OCI-LY7 (cell line): Measurements from ENCODE around the gene CPLX4. TPM values are rescaled to one million over a fixed set of nuclear protein-coding genes. Genes with fewer than 3 reads are reported as not detected.

Source experiments
- BruUV-seq: library from RNA; stranded (reverse); fragments of 400-500 nt; replicated peaks from 2 replicates; lab custom pipeline; 2021; lab: Mats Ljungman, UMichigan
- CTCF ChIA-PET: fragments of 300-600 bp; sonication (Branson Sonifier 250); formaldehyde crosslinking; loops from one replicate; lab custom pipeline; 2022; ENCODE audit warnings: antibody characterized with exemption; ENCODE audit not compliant: unreplicated experiment; lab: Charles Lee
- POLR2A ChIA-PET: fragments of 300-600 bp; sonication (Branson Sonifier 250); formaldehyde crosslinking; loops from one replicate; lab custom pipeline; 2022; ENCODE audit warnings: antibody characterized with exemption; lab: Charles Lee
- DNase-seq: peaks from one replicate; pipeline ENCODE4 v3.0.0-alpha.2; 2015; ENCODE audit warnings: low spot score
- H2AFZ ChIP-seq: fragments of 200-600 bp; sonication (generic), shearing (Covaris generic); 2 replicates; pipeline ENCODE4 v1.6.1; 2014; ENCODE audit warnings: mild to moderate bottlenecking, antibody characterized with exemption, low read length, moderate library complexity
- H3K27ac ChIP-seq: fragments of 200-600 bp; sonication (generic); 2 replicates; pipeline ENCODE4 v1.5.1; 2014; ENCODE audit warnings: mixed run types, low read depth, mild to moderate bottlenecking, moderate library complexity, low read length, inconsistent platforms; ENCODE audit not compliant: poor library complexity, severe bottlenecking
- H3K36me3 ChIP-seq: fragments of 200-600 bp; sonication (generic); 2 replicates; pipeline ENCODE4 v1.6.1; 2014; ENCODE audit warnings: mild to moderate bottlenecking, antibody characterized with exemption, low read length, moderate library complexity, mixed read lengths; ENCODE audit not compliant: insufficient read depth
- H3K4me1 ChIP-seq: fragments of 200-600 bp; sonication (generic); 2 replicates; pipeline ENCODE4 v1.5.1; 2014; ENCODE audit warnings: mild to moderate bottlenecking, low read length; ENCODE audit not compliant: insufficient read depth, poor library complexity, severe bottlenecking
- H3K4me2 ChIP-seq: fragments of 200-600 bp; sonication (generic); 2 replicates; pipeline ENCODE4 v1.6.1; 2014; ENCODE audit warnings: mild to moderate bottlenecking, low read length
- H3K4me3 ChIP-seq: fragments of 200-600 bp; sonication (generic); 2 replicates; pipeline ENCODE4 v1.5.1; 2014; ENCODE audit warnings: mild to moderate bottlenecking, low read depth, low read length; ENCODE audit not compliant: poor library complexity, severe bottlenecking
- H3K79me2 ChIP-seq: fragments of 200-600 bp; sonication (generic); 2 replicates; pipeline ENCODE4 v1.6.1; 2016; ENCODE audit warnings: low read depth, mild to moderate bottlenecking, low read length, moderate library complexity, mixed read lengths; ENCODE audit not compliant: insufficient read depth
- H3K9me2 ChIP-seq: fragments of 200-600 bp; sonication (generic); 2 replicates; pipeline ENCODE4 v1.6.1; 2016; ENCODE audit warnings: mild to moderate bottlenecking, low read length, mixed read lengths; ENCODE audit not compliant: insufficient read depth
- H3K9me3 ChIP-seq: fragments of 200-600 bp; sonication (generic); 2 replicates; pipeline ENCODE4 v1.6.1; 2014; ENCODE audit warnings: mild to moderate bottlenecking, mixed run types, low read length, mixed read lengths
- H4K20me1 ChIP-seq: fragments of 200-600 bp; sonication (generic); 2 replicates; pipeline ENCODE4 v1.6.1; 2014; ENCODE audit warnings: mild to moderate bottlenecking, antibody characterized with exemption, low read length, moderate library complexity, mixed read lengths; ENCODE audit not compliant: insufficient read depth
- EZH2phosphoT487 ChIP-seq: fragments of 200-600 bp; sonication (generic); IDR thresholded peaks from 2 replicates; pipeline ENCODE4 v1.6.1; 2018; ENCODE audit warnings: low read depth, borderline replicate concordance, mild to moderate bottlenecking, mixed run types, antibody characterized with exemption, low read length, moderate library complexity, mixed read lengths
- intact Hi-C: fragments of 100-400 bp; cut with micrococcal nuclease; formaldehyde crosslinking; loops from one replicate; pipeline ENCODE4 v1.10.0; 2022; ENCODE audit not compliant: unreplicated experiment
- total RNA-seq, 2 experiments: library from RNA; depleted of rRNA in 1 of 2; stranded (reverse); fragments of >200 nt in 1 of 2; shearing (Covaris generic) in 1 of 2; gene quantifications; 2 replicates each; pipeline ENCODE4 v1.2.3, GENCODE V29; 2014 to 2022
- TF ChIP-seq, protein P1 (sequence below): fragments of 200-600 bp; sonication (generic); conservative IDR thresholded peaks from 2 replicates; pipeline ENCODE4 v1.5.1; 2014; ENCODE audit warnings: mild to moderate bottlenecking, antibody characterized with exemption, low read length, moderate library complexity, mixed read lengths

The CPLX4 gene
- total RNA-seq, 2 experiments from 2014 or later = not detected

DNA sequence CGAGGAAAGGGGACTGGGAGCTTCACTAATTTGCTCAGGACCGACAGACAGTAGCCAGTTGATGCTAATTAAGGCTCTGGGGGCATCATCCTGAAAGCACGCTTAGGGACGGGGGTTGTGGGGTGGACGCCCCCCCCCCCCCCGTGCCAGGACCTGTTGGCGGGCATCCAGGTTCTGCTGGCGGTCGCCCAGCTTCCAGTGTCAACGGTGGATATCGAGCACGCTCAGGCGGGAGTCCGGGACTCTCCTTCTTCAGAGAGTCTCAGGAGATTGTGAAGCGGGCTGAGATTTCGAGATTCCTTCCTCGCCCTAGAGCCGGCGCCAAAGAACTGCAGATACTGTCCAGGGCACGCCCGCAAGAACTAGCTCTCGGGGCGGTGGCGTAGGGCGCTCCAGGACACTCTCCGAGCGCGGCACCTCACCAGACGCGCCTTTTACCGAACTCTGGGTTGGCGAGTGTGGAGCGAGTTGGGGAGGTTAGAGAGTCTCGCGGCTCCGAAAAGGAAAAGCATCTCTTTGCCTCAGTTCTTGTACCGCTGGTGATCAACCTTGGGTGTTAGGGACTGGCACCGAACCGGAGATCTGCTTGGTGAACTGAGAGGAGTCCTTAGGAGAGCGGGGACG, 50.8 kb downstream of the CPLX4 start:
- no peaks in the 10 kb centered on the region for H3K79me2 ChIP-seq
- ChIA-PET CTCF (no interaction called here), POLR2A (no interaction called here)
- TF ChIP-seq, protein P1, sequence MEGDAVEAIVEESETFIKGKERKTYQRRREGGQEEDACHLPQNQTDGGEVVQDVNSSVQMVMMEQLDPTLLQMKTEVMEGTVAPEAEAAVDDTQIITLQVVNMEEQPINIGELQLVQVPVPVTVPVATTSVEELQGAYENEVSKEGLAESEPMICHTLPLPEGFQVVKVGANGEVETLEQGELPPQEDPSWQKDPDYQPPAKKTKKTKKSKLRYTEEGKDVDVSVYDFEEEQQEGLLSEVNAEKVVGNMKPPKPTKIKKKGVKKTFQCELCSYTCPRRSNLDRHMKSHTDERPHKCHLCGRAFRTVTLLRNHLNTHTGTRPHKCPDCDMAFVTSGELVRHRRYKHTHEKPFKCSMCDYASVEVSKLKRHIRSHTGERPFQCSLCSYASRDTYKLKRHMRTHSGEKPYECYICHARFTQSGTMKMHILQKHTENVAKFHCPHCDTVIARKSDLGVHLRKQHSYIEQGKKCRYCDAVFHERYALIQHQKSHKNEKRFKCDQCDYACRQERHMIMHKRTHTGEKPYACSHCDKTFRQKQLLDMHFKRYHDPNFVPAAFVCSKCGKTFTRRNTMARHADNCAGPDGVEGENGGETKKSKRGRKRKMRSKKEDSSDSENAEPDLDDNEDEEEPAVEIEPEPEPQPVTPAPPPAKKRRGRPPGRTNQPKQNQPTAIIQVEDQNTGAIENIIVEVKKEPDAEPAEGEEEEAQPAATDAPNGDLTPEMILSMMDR = no peak
- H3K27ac ChIP-seq = no peak overlapping the region
- H2AFZ ChIP-seq = no peak overlapping the region
- no peaks in the 10 kb centered on the region for H3K4me1 ChIP-seq
- no peak for DNase-seq
- no peaks in the 10 kb centered on the region for H3K9me2 ChIP-seq
- BruUV-seq = no TSS peak
- H3K9me3 ChIP-seq = no peaks in the 10 kb centered on the region
- no peaks in the 10 kb centered on the region for H3K36me3 ChIP-seq
- intact Hi-C loops = no loop called here
- H3K4me2 ChIP-seq = no peak overlapping the region
- H4K20me1 ChIP-seq = no peaks in the 10 kb centered on the region
- H3K4me3 ChIP-seq = no peak overlapping the region

DNA sequence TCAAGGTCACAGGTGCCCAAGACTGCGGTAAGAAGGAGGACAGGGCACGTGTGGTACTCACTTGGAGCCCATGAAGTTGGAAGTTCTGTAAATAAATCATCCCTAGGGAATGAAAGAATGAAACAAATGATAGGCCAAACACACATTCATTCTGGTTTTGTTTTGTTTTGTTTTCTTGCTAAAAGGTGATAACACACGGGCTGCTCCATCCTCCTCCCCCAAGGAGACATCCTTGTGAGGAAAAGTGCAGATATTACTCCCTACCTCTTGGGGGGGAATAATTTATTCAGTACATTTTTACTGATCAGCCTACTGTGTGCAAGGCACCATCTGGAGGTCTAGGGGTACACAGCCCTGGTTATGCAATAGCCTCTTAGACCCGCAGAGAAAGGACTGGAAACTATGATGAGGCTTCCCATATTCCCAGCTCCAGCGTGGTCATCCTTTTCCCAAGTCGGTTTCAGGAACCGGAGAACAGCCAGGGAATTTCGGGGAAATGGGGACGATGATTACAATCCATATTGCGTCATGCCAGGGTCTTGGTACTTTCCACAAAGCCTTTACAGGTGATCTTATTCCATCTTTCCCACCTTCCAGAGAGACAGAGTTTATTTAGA, 51.5 kb downstream of the CPLX4 start:
- POLR2A ChIA-PET = no interaction called here
- Histone ChIP-seq H3K4me2 (no peak overlapping the region), H3K4me1 (no peaks in the 10 kb centered on the region), H3K9me3 (no peaks in the 10 kb centered on the region), H4K20me1 (no peaks in the 10 kb centered on the region), H3K36me3 (no peaks in the 10 kb centered on the region), H3K4me3 (no peak overlapping the region), H3K9me2 (no peaks in the 10 kb centered on the region), H3K79me2 (no peaks in the 10 kb centered on the region), H3K27ac (no peak overlapping the region), H2AFZ (no peak overlapping the region)
- CTCF ChIA-PET = no interaction called here
- BruUV-seq = no TSS peak
- TF ChIP-seq, protein P1 = no peak
- TF ChIP-seq EZH2phosphoT487 = no peak
- DNase-seq = no peak
- intact Hi-C loops = no loop called here

DNA sequence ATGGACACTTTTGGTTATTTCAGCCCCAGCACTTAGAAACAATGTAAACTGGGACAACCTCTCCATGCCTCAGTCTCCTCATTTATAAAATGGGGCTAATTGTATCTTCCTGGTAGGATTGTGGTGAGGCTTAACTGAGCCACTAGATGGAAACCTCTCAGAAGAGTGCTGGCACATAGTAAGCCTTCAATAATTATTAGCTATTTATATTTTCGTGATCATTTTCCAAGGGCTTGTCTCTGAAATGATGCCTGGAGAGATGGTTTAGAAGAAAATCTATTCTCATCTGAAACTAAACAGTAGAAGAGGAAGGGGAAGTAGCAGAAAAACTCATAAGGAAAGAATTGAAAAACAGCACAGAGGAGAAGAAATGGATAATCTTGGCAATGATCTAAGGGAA, 52.0 kb downstream of the CPLX4 start:
- no peak for TF ChIP-seq EZH2phosphoT487
- TF ChIP-seq, protein P1 = no peak
- no peak overlapping the region for H2AFZ ChIP-seq
- no peaks in the 10 kb centered on the region for H4K20me1 ChIP-seq
- H3K4me3 ChIP-seq = no peak overlapping the region
- intact Hi-C loops = no loop called here
- no peak overlapping the region for H3K4me2 ChIP-seq
- no peaks in the 10 kb centered on the region for H3K36me3 ChIP-seq
- BruUV-seq = no TSS peak
- H3K27ac ChIP-seq = no peak overlapping the region
- CTCF ChIA-PET = no interaction called here
- POLR2A ChIA-PET = no interaction called here
- H3K4me1 ChIP-seq = no peaks in the 10 kb centered on the region
- DNase-seq = no peak
- no peaks in the 10 kb centered on the region for H3K9me2 ChIP-seq
- H3K9me3 ChIP-seq = no peaks in the 10 kb centered on the region
- no peaks in the 10 kb centered on the region for H3K79me2 ChIP-seq
